ENCODE results near the gene ITGA3.
A peak's percentile ranks its signal among the peaks of the same experiment; 100 is the strongest.

Gene ITGA3

DNA sequence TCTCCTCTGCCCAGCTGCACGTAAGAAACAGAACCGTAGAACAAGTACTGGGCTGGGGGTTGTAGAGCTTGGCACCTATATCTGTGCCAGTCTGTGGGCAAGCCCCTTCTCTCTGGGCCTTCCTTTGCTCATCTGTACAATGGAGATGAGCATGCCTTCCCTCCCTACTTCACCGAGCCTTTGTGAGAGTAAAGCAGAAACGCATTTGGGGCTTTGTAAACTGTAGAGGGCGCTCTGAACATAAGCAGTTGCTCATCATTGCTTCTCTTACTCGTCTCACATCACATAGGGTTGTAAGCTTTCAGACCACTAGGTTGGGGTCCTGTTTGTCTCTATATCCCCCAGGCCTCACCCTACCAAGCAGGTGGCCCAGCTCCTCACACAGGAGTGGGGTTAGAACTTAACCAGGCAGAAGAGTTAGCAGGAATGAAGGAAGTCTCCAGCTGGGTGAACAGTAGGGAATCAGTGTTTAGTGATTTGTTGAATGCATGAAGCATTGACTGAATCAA, 59.0 kb downstream of the ITGA3 start:
- Mint-ChIP-seq H3K27ac (no peak overlapping the region), H3K9me3 (no peaks in the 10 kb centered on the region), H3K4me3 (no peak overlapping the region), H3K4me1 (ENCODE audit: low read depth) (peaks cover 10% of the 10 kb centered on the region), H3K27me3 (ENCODE audit: low read depth) (peaks cover 39% of the 10 kb centered on the region), H3K36me3 (ENCODE audit: low read depth) (no peaks in the 10 kb centered on the region)
- peak; percentile 22 for DNase-seq (ENCODE audit: low spot score)

DNA sequence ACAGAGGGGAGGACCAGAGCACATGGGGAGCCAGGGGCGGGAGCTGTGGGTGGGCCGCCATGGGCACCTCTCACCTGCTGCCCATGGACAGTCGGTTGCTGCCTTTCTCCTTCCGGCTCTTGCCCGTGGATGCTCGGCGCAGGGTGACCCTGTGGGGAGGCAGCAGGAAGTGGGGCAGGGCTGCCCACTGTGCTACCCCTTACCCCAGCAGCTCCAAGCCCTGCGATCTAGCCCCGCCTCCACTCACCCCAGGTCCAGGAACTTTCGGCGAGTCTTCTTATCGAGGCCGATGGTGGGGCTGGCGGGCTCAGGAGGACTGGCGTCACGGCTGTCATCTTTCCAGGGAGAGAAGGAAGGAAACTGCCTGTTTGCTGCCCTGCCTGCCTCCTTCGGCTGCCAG, 59.8 kb downstream of the ITGA3 start:
- H3K9me3 Mint-ChIP-seq: no peaks in the 10 kb centered on the region
- H3K27me3 Mint-ChIP-seq (ENCODE audit: low read depth): peaks cover 46% of the 10 kb centered on the region
- DNase-seq (ENCODE audit: low spot score): no peak
- peaks cover 10% of the 10 kb centered on the region for H3K4me1 Mint-ChIP-seq (ENCODE audit: low read depth)
- H3K36me3 Mint-ChIP-seq (ENCODE audit: low read depth): no peaks in the 10 kb centered on the region
- no peak overlapping the region for H3K4me3 Mint-ChIP-seq
- H3K27ac Mint-ChIP-seq: no peak overlapping the region

GRCh38 chr17:50117202-50118051, 61.5 kb downstream of the ITGA3 start:
- Mint-ChIP-seq H3K9me3 (no peaks in the 10 kb centered on the region), H3K4me3 (peak overlapping the region; percentile 33), H3K4me1 (ENCODE audit: low read depth) (peaks cover 10% of the 10 kb centered on the region), H3K36me3 (ENCODE audit: low read depth) (no peaks in the 10 kb centered on the region), H3K27me3 (ENCODE audit: low read depth) (peaks cover 60% of the 10 kb centered on the region), H3K27ac (no peak overlapping the region)
- peak; percentile 55 for DNase-seq (ENCODE audit: low spot score)

- Mint-ChIP-seq H3K4me3 (no peak overlapping the region), H3K27ac (no peak overlapping the region), H3K36me3 (ENCODE audit: low read depth) (no peaks in the 10 kb centered on the region), H3K9me3 (no peaks in the 10 kb centered on the region), H3K27me3 (ENCODE audit: low read depth) (peaks cover 66% of the 10 kb centered on the region), H3K4me1 (ENCODE audit: low read depth) (peaks cover 10% of the 10 kb centered on the region)
- no peak for DNase-seq (ENCODE audit: low spot score)
Observed at GRCh38 chr17:50118076-50118827, 62.3 kb downstream of the ITGA3 start.

DNA sequence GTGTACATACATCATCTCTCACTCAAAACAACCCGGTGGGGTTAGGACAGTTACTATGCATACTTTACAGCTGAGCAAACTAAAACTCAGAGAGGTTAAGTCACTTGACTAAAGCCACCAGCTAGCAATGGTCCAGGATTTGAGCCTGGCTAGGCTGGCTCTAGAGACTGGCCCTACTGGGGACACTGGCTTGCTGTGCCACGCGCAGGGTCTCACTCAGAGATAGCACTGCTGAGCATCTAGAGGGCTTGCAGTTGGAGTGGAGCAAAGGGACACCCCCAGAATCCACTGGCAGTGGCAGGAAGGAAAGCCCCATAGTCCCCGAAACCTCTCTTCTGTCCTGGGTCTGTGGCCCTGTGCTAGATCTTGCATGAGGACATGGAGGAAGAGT, 62.9 kb downstream of the ITGA3 start:
- Mint-ChIP-seq H3K27me3 (ENCODE audit: low read depth) (peaks cover 66% of the 10 kb centered on the region), H3K4me3 (no peak overlapping the region)

GRCh38 chr17:50120475-50121253, 64.8 kb downstream of the ITGA3 start:
- Mint-ChIP-seq H3K9me3 (no peaks in the 10 kb centered on the region), H3K27me3 (ENCODE audit: low read depth) (peaks cover 68% of the 10 kb centered on the region), H3K4me1 (ENCODE audit: low read depth) (peaks cover 4% of the 10 kb centered on the region), H3K36me3 (ENCODE audit: low read depth) (no peaks in the 10 kb centered on the region), H3K4me3 (no peak overlapping the region), H3K27ac (no peak overlapping the region)
- DNase-seq (ENCODE audit: low spot score): no peak

More for the DNA sequence above, 62.9 kb downstream of the ITGA3 start:
- Mint-ChIP-seq H3K4me1 (ENCODE audit: low read depth) (peaks cover 10% of the 10 kb centered on the region), H3K36me3 (ENCODE audit: low read depth) (no peaks in the 10 kb centered on the region), H3K9me3 (no peaks in the 10 kb centered on the region), H3K27ac (no peak overlapping the region)
- DNase-seq (ENCODE audit: low spot score): no peak

DNA sequence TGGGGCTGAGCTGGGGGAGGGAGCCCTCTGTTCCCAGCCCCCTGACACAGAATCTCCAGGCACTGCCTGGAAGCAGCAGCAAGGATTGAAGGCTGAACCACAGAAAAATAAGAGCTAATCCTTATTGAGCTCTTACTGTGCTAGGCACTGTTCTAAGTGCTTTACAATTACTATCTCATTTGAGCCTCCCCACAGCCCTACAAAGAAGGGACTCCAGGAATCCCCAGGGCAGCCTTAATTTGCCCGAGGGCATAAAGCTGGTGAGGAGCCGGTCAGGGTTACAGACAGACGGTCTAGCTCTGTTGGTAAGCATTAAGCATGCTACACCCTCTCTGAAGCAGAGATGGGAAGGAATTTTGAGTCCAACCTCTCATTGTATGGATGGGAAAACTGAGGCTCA, 67.0 kb downstream of the ITGA3 start:
- Mint-ChIP-seq H3K4me3 (no peak overlapping the region), H3K27me3 (ENCODE audit: low read depth) (peaks cover 66% of the 10 kb centered on the region), H3K36me3 (ENCODE audit: low read depth) (no peaks in the 10 kb centered on the region), H3K9me3 (no peaks in the 10 kb centered on the region), H3K4me1 (ENCODE audit: low read depth) (peaks cover 5% of the 10 kb centered on the region), H3K27ac (no peak overlapping the region)
- no peak for DNase-seq (ENCODE audit: low spot score)

- DNase-seq (ENCODE audit: low spot score): no peak
- no peaks in the 10 kb centered on the region for H3K9me3 Mint-ChIP-seq
- no peaks in the 10 kb centered on the region for H3K36me3 Mint-ChIP-seq (ENCODE audit: low read depth)
- no peak overlapping the region for H3K27ac Mint-ChIP-seq
- H3K27me3 Mint-ChIP-seq (ENCODE audit: low read depth): peaks cover 67% of the 10 kb centered on the region
- H3K4me1 Mint-ChIP-seq (ENCODE audit: low read depth): peaks cover 12% of the 10 kb centered on the region
- no peak overlapping the region for H3K4me3 Mint-ChIP-seq
Observed at GRCh38 chr17:50123649-50124349, 67.9 kb downstream of the ITGA3 start.

- DNase-seq (ENCODE audit: low spot score): no peak
- Mint-ChIP-seq H3K4me1 (ENCODE audit: low read depth) (peaks cover 14% of the 10 kb centered on the region), H3K27me3 (ENCODE audit: low read depth) (peaks cover 57% of the 10 kb centered on the region), H3K36me3 (ENCODE audit: low read depth) (no peaks in the 10 kb centered on the region), H3K4me3 (no peak overlapping the region), H3K9me3 (no peaks in the 10 kb centered on the region), H3K27ac (no peak overlapping the region)
Observed at GRCh38 chr17:50125420-50125997, 69.6 kb downstream of the ITGA3 start.

DNA sequence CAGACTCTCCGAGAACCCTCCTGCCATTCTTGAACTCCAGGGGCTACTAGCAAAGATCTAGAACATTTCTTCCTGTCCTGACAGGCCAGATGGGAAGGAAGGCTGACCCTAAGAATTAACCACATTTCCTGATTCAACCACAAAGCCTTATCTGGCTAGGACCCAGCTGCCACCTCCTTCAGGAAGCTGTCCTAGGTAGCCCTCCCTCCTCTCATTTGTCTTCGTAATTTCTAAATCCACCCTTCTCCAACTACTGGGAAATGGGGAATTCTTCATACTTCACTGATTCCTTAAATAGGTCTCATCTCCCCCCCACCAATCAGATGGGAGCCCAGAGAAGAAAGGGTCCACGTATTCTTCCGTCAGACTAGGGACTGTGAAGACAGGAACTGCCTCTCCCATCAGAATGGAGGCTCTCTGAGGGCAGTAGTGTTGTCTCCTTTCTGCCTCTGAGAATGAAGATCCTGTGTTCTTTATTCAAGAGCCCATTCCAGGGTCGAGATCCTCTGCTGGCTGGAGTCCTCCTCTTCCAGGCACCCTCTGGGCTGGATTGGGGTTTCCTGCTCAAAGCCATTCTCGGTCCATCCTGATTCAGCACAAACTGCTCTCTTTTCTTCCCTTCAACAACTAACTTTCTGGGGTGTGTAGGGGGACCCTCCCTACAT, 71.9 kb downstream of the ITGA3 start:
- Mint-ChIP-seq H3K27me3 (ENCODE audit: low read depth) (peaks cover 42% of the 10 kb centered on the region), H3K4me3 (no peak overlapping the region), H3K4me1 (ENCODE audit: low read depth) (peaks cover 32% of the 10 kb centered on the region), H3K9me3 (no peaks in the 10 kb centered on the region), H3K27ac (no peak overlapping the region), H3K36me3 (ENCODE audit: low read depth) (peaks cover 18% of the 10 kb centered on the region)
- DNase-seq (ENCODE audit: low spot score): no peak

DNA sequence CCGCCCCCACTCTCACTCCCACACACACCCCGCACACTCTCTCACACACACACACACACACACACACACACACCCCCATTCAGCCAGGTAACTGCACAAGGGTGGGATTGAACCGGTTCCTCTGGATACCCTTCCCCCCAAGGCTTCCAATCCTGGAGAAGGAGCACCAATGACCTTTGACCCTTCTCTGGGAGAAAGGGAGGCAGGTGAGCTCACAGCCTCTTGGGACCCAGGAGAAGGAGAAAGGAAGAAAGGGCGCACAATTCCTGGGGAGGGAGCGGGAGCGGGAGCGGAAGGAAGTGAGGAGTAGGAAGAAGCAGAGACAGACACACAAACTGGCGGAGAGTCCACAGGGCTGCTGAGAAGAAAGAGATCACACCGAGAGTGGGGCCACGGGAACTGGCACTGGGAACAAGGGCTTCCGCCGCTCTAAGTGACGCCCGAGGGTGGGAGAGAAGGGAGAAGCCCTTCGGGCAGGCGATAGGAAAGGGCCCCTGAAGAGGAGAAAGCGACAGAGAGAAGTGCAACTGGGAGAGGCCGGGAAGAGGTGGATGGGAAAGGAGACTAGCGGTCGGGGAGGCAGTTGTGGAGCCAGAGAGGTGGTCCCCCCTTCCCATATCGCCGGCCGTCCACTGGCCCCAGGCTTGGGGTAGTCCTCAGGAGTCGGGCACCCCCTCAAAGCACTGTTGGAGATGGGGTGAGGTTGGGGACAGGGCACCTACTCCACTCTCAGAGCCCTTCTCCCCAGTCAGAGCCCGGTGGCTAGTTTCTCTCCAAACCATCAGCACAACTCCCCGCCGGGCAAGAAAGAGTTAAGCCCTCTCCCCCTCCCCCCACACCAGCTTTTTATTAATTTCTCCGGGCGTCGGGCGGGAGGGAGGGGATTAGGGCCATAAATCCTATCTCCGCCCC, 72.8 kb downstream of the ITGA3 start:
- Mint-ChIP-seq H3K36me3 (ENCODE audit: low read depth) (peaks cover 22% of the 10 kb centered on the region), H3K9me3 (no peaks in the 10 kb centered on the region), H3K27ac (peak overlapping the region; percentile 51), H3K4me3 (peak overlapping the region; percentile 41), H3K27me3 (ENCODE audit: low read depth) (peaks cover 39% of the 10 kb centered on the region), H3K4me1 (ENCODE audit: low read depth) (peaks cover 32% of the 10 kb centered on the region)
- DNase-seq (ENCODE audit: low spot score): no peak

DNA sequence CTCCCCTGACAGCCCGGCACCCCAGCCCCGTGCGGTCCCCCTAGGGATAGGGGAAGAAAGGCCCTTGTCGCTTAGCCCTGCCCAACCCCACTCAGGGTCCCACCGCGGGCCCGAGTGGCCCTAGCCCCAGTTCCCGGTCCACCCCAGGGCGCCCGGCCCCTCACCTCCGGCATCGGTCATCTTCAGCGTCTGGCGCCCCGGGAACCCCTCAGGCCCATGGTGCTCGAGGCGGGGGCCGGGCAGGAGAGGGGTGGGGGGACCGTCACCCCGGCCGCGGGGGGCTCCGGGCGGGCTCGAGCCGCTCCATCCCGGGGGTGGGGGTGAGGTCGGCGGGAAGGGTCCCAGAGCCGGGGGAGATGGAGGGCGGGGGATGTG, 73.4 kb downstream of the ITGA3 start:
- Mint-ChIP-seq H3K4me1 (ENCODE audit: low read depth) (peaks cover 32% of the 10 kb centered on the region), H3K27me3 (ENCODE audit: low read depth) (peaks cover 39% of the 10 kb centered on the region), H3K27ac (no peak overlapping the region), H3K36me3 (ENCODE audit: low read depth) (peaks cover 25% of the 10 kb centered on the region), H3K4me3 (peak overlapping the region; percentile 71), H3K9me3 (no peaks in the 10 kb centered on the region)
- no peak for DNase-seq (ENCODE audit: low spot score)

Measured in T-helper 2 cell treated with Interferon-gamma antibody and Interleukin-4, amounts not matched to agents 5 μg/mL and 100 μg/mL, for 36 hours (primary cell).